KMS-11 (cell line): Measurements from ENCODE around the gene DNAAF9.

ENCODE experiments used
- H2AFZ ChIP-seq: fragments of 200-600 bp; sonication (generic); 2 replicates; pipeline ENCODE4 v1.6.1; 2016; ENCODE audit warnings: antibody characterized with exemption, mixed run types, low read depth
- H3K27ac ChIP-seq: fragments of 200-600 bp; sonication (generic); 2 replicates; pipeline ENCODE4 v1.6.1; 2016; ENCODE audit warnings: mild to moderate bottlenecking, mixed run types
- H3K27me3 ChIP-seq: fragments of 200-600 bp; sonication (generic); 2 replicates; pipeline ENCODE4 v1.6.1; 2017; ENCODE audit warnings: mild to moderate bottlenecking, low read depth, mixed run types, moderate library complexity; ENCODE audit not compliant: insufficient read depth
- H3K36me3 ChIP-seq: fragments of 200-600 bp; sonication (generic); 2 replicates; pipeline ENCODE4 v1.6.1; 2017; ENCODE audit warnings: mild to moderate bottlenecking, mixed run types; ENCODE audit not compliant: insufficient read depth
- H3K4me1 ChIP-seq: fragments of 200-600 bp; sonication (generic); 2 replicates; pipeline ENCODE4 v1.6.1; 2016; ENCODE audit warnings: mild to moderate bottlenecking, low read depth, mixed run types; ENCODE audit not compliant: poor library complexity, severe bottlenecking
- H3K4me2 ChIP-seq: fragments of 200-600 bp; sonication (generic); 2 replicates; pipeline ENCODE4 v1.7.0; 2016; ENCODE audit warnings: mild to moderate bottlenecking, mixed run types
- H3K4me3 ChIP-seq: fragments of 200-600 bp; sonication (generic); IDR thresholded peaks from 2 replicates; pipeline ENCODE4 v1.6.1; 2017; ENCODE audit warnings: low read depth, low read length, mixed read lengths; ENCODE audit not compliant: insufficient read depth
- H3K79me2 ChIP-seq: fragments of 200-600 bp; sonication (generic); 2 replicates; pipeline ENCODE4 v1.6.1; 2016; ENCODE audit warnings: low read depth, mixed run types; ENCODE audit not compliant: insufficient read depth
- H3K9ac ChIP-seq: fragments of 200-600 bp; sonication (generic); 2 replicates; pipeline ENCODE4 v1.6.1; 2016; ENCODE audit warnings: mild to moderate bottlenecking, mixed run types
- H4K20me1 ChIP-seq: fragments of 200-600 bp; sonication (generic); 2 replicates; pipeline ENCODE4 v1.6.1; 2016; ENCODE audit warnings: mild to moderate bottlenecking, mixed run types; ENCODE audit not compliant: insufficient read depth
- CTCF ChIP-seq: fragments of 200-600 bp; sonication (generic); conservative IDR thresholded peaks from 2 replicates; pipeline ENCODE4 v1.6.1; 2017; ENCODE audit warnings: low read depth, mild to moderate bottlenecking, antibody characterized with exemption, low read length, moderate library complexity, mixed read lengths

DNAAF9 gene

GRCh38 chr20:3358676-3359340, 48.7 kb downstream of the DNAAF9 start:
- Histone ChIP-seq H4K20me1 (no peaks in the 10 kb centered on the region), H3K79me2 (no peaks in the 10 kb centered on the region), H2AFZ (no peak overlapping the region), H3K4me2 (no peak overlapping the region), H3K9ac (no peak overlapping the region), H3K4me3 (no peak overlapping the region), H3K27me3 (no peaks in the 10 kb centered on the region), H3K4me1 (peaks cover 11% of the 10 kb centered on the region), H3K27ac (no peak overlapping the region), H3K36me3 (no peaks in the 10 kb centered on the region)
- no peak for TF ChIP-seq CTCF
